ENCODE data around the gene HS3ST3B1. TPM values are rescaled to one million over a fixed set of nuclear protein-coding genes. Genes with fewer than 3 reads are reported as not detected.

HS3ST3B1 gene
- total and polyA plus RNA-seq, 8 donors = 0.30 to 2.8 (median 1.5) TPM

- Histone ChIP-seq H3K9me3 (no peaks in the 10 kb centered on the region), H3K4me1 (no peaks in the 10 kb centered on the region), H3K27ac (no peak overlapping the region), H3K4me3 (no peak overlapping the region), H3K36me3 (no peaks in the 10 kb centered on the region), H3K27me3 (no peaks in the 10 kb centered on the region)
- intact Hi-C loops (cut with DNase I) = no loop called here
- DNase-seq = no peak
- peak in 2 of 4 donors; percentile 32 to 44 for ATAC-seq
- WGBS, 2 donors = 45 to 52% methylated on average over 8 of the region's 8 CpGs
- FAIRE-seq = no peak
- no peak for TF ChIP-seq CTCF (IDR thresholded peaks at IDR 0.05)
Observed at GRCh38 chr17:14373614-14374259, 72.9 kb downstream of the HS3ST3B1 start.

GRCh38 chr17:14374268-14374667 is 73.4 kb downstream of the HS3ST3B1 start:
- ATAC-seq (no peak), DNase-seq (no peak), FAIRE-seq (no peak)
- no peak overlapping the region for H3K27ac ChIP-seq
- H3K27me3 ChIP-seq = no peaks in the 10 kb centered on the region
- no peak overlapping the region for H3K4me3 ChIP-seq
- no peaks in the 10 kb centered on the region for H3K36me3 ChIP-seq
- intact Hi-C loops (cut with DNase I) = no loop called here
- no peaks in the 10 kb centered on the region for H3K9me3 ChIP-seq
- no peaks in the 10 kb centered on the region for H3K4me1 ChIP-seq
- no peak for TF ChIP-seq CTCF (IDR thresholded peaks at IDR 0.05)
- 64 to 80% methylated on average over 1 of the region's 1 CpG for WGBS, 2 donors

GRCh38 chr17:14376666-14377065 is 75.8 kb downstream of the HS3ST3B1 start:
- FAIRE-seq (no peak), DNase-seq (no peak), ATAC-seq (no peak)
- Histone ChIP-seq H3K4me1 (no peaks in the 10 kb centered on the region), H3K36me3 (no peaks in the 10 kb centered on the region), H3K27me3 (no peaks in the 10 kb centered on the region), H3K9me3 (no peaks in the 10 kb centered on the region), H3K27ac (no peak overlapping the region), H3K4me3 (no peak overlapping the region)
- 50 to 53% methylated on average over 3 of the region's 3 CpGs for WGBS, 2 donors
- TF ChIP-seq CTCF (IDR thresholded peaks at IDR 0.05) = no peak
- intact Hi-C loops (cut with DNase I) = no loop called here

- no peak overlapping the region for H3K27ac ChIP-seq
- intact Hi-C loops (cut with DNase I) = no loop called here
- no peak for TF ChIP-seq CTCF (IDR thresholded peaks at IDR 0.05)
- no peak for FAIRE-seq
- no peak overlapping the region for H3K4me3 ChIP-seq
- H3K9me3 ChIP-seq = no peaks in the 10 kb centered on the region
- no peaks in the 10 kb centered on the region for H3K27me3 ChIP-seq
- no peak for DNase-seq
- no peak for ATAC-seq
- no peaks in the 10 kb centered on the region for H3K4me1 ChIP-seq
- 76 to 83% methylated on average over 6 of the region's 6 CpGs for WGBS, 2 donors
- no peaks in the 10 kb centered on the region for H3K36me3 ChIP-seq
Observed at GRCh38 chr17:14381606-14382005, 80.7 kb downstream of the HS3ST3B1 start.

- intact Hi-C loops (cut with DNase I) = no loop called here
- H3K36me3 ChIP-seq = no peaks in the 10 kb centered on the region
- no peak overlapping the region for H3K27ac ChIP-seq
- no peaks in the 10 kb centered on the region for H3K27me3 ChIP-seq
- H3K9me3 ChIP-seq = no peaks in the 10 kb centered on the region
- FAIRE-seq (no peak), DNase-seq (no peak), ATAC-seq (no peak)
- no peak overlapping the region for H3K4me3 ChIP-seq
- no peak for TF ChIP-seq CTCF (IDR thresholded peaks at IDR 0.05)
- no peaks in the 10 kb centered on the region for H3K4me1 ChIP-seq
- WGBS, 2 donors = 60 to 75% methylated on average over 7 of the region's 7 CpGs
Observed at GRCh38 chr17:14387036-14387435, 86.2 kb downstream of the HS3ST3B1 start.
